CD1c-positive myeloid dendritic cell (primary cell): ENCODE data around the gene MTREX.
A peak's percentile ranks its signal among the peaks of the same experiment; 100 is the strongest.

Experiments used
- DNase-seq: peaks from one replicate; pipeline ENCODE4 v3.0.0-alpha.2; 2016; ENCODE audit errors: extremely low spot score

Gene MTREX

DNA sequence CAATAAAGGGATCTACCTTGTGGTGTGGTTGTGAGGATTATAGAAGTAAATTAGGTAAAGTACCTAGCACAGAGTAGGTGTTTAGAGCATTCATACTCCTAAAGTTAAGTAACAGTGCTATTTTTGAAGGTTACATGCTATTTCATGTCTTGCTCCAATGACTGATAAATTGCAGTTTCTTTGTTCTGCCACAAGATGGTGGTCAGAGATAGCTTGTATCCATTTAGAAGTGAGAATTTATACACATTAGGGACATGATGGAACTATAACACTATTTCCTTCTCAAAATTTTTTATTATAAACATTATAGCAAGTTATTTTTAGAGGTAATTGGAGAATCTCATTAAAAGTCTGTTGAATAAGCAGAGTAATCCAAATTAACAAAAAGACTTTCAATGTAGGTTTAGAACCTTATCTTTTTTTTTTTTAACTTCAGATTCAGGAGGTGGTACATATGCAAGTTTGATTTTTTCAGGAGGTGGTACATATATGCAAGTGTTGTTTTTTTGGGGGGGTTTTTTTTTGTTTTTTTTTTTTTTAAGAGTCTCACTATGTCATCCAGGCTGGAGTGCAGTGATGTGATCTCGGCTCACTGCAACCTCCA lies 17.1 kb downstream of the MTREX start:
- peak; percentile 35 for DNase-seq

DNA sequence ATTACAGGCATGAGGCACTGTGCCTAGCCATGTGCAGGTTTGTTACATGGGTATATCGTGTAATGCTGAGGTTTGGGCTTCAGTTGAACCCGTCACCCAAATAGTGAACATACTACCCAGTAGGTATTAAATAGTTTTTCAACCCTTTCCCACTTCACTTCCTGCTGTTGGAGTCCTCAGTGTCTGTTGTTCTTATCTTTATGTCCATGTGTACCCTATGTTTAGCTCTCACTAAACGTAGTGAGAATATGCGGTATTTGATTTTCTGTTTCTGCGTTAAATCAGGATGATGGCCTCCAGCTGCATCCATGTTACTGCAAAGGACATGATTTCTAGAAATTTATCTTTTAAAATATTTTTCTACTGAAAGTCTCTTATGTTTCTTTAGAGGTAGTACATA lies 17.8 kb downstream of the MTREX start:
- no peak for DNase-seq

DNA sequence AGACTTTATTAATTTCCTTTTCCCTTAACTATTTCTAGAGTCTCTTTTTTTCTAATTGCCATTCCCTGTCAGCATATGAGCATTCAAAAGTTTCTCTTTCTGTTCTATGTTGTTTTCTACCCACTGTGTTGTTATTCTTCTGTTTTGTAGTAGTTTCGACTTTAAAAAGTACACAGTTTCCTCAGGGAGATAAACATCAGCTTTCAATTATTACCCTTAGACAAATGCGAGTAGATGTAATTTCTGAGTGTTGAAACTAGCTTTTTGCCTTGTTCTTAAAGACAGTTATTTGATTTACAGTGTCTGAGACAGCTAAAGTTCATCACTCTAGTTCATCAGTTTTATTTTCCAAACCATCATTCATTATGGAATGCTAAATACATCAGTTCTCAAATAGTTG lies 19.5 kb downstream of the MTREX start:
- no peak for DNase-seq

DNA sequence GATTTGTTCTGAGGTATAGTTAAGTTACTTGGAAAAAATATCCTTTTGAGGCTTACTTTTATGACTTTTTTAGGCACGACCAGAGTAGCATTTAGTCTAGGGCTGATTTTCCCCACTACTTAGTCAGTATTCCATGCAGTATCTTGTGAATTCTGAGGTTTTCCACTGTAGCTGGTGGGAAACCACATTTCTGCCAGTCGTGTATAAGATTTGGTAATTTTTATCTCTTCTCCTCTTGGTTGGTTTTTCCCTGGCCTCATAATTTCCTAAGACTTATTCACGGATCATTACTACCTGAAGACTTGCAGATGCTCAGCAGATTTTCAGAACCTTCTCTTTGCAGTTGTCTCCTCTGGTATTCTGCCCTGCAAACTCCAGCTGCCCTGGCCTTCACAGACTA lies 23.5 kb downstream of the MTREX start:
- no peak for DNase-seq

DNA sequence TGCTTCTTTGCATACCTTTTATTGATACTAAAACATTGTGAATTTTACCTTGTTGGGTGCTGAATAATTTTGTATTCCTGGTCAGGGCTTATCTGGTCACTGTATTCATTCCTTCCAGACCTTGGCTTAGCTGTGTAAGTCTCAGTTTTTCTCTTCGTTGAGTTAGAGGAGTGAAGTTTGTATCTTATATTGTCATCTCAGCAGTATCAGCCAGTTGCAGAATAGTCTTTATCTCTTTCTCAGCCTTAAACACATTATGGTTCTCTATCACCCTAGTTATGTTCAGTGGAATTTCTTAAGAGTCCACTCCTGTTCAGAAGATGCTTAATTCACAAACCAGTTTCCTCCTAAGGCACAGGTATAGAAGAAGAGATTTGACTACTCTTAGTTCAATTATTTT lies 25.2 kb downstream of the MTREX start:
- DNase-seq: no peak

DNA sequence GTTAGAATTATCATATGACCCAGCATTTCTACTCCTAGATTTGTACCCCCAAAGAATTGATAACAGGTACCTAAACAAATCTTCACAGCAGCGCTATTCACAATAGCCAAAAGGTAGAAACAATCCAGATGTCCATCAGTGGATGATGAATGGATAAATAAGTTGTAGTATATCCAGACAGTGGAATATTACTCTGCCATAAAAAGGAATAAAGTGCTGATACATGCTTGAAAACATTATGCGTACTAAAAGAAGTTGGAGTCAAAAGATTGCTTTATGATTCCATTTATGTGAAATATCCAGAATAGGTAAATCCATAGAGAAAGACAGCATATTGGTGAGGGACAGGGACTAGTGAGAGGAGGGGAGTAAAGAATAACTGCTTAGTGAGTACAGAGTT lies 26.0 kb downstream of the MTREX start:
- no peak for DNase-seq

DNA sequence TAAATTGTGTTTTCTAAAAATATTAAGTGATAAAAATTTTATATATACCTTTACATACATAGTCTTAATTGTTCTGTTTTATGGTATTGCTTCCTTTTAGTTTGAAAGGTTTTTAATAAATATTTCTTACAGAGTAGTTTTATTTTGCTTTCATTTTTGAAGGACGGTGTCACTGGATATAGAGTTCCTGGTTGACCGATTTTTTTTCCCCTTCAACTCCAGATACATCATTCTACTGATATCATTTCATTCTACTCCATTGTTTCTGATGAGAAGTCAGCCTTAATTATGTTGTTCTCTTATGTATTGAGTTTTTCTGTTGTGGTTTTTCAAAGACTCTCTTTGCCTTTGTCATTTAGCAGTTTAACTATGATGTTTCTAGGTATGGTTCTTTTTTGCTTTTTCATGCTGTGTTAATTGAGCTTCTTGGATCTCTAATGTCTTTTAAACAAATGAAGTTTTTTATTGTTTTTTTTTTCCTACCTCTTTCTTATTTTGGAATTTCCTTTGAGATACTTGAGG lies 30.4 kb downstream of the MTREX start:
- DNase-seq: no peak

DNA sequence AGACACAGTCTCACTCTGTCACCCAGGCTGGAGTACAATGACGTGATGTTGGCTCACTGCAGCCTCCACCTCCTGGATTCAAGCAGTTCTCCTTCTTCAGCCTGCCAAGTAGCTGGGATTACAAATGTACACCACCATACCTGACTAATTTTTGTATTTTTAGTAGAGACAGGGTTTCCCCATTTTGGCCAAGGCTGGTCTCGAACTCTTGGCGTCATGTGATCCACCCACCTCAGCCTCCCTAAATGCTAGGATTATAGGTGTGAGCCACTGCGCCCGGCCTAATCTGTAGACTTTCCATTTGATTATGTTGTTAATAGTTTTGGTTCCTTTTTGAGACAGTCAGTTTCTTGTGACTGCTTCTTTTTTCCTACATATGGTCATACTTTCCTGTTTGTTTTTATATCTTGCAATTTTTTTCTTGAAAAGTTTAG lies 31.0 kb downstream of the MTREX start:
- DNase-seq: peak; percentile 59

DNA sequence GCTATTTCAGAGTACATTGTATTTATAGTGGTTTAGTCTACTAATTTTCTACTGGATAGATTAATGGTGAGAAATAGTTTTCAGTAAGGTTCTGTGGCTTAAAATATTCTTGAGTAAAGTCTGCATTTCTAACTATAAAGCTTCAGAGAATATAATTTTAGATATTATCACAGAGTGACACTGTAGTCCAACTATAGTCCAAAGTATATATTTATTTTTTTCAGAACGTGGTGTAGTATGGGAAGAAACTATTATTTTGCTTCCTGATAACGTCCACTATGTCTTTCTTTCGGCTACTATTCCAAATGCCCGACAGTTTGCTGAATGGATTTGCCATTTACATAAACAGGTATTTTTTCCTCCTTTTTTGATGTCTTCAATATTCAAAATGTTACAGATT lies 35.3 kb downstream of the MTREX start:
- DNase-seq: no peak

DNA sequence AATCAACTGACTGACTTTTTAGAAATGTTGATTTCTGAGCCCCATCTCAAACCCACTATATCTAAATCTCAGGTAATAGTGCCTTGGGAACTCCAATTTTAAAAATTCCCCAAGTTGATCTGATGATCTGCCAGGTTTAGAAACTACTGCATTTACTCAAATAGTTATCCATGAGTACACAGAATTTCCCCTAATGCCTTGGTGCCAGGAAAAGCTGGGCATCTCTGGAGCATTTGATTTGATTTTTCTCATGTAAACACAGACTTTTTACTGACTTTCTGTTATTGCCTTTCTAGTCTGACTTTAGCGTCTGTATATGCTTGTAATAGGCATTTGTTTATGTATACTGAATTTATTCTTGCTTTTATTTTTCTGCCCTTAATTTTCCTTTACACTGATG lies 35.8 kb downstream of the MTREX start:
- no peak for DNase-seq

DNA sequence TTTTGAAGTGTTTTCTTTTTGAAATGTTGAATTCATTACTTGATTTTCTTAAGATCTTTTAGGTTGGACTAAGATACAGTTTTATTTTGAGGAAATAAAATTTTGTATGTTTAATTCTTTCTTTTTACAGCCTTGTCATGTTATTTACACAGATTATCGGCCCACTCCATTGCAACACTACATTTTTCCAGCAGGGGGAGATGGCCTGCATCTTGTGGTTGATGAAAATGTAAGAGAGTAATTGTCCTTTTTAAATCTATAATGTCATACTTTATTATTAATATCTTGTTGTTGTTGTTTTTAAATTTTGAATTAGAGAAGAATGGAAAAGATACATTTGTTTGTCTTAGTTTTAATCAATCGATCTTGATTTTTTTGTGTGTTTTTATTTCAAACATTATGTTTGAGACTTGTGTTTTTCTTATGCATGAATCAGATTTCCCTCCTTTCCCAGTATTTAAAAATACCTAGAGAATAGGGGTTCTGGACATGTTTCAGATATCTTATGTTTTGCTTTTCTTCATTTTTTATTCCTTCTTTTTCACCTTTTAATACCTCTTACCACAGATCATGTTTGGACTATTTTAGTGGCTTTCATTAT lies 36.7 kb downstream of the MTREX start:
- peak; percentile 60 for DNase-seq

DNA sequence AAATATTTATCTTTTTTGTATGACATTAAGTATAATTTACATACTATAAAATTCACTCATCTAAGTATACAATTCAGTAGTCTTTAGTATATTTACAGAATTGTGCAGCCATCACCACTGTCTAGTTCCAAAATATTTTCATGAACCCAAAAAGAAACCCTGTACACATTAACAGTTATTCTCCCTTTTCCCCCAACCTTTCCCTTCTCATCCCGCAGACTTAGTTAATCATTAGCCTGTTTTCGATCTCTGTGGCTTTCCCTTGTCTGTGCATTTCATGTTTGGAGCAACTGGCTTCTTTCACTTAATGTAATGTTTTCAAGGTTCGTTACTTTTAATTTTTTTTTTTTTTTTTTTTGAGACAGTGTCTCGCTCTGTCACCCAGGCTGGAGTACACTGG lies 37.5 kb downstream of the MTREX start:
- no peak for DNase-seq

DNA sequence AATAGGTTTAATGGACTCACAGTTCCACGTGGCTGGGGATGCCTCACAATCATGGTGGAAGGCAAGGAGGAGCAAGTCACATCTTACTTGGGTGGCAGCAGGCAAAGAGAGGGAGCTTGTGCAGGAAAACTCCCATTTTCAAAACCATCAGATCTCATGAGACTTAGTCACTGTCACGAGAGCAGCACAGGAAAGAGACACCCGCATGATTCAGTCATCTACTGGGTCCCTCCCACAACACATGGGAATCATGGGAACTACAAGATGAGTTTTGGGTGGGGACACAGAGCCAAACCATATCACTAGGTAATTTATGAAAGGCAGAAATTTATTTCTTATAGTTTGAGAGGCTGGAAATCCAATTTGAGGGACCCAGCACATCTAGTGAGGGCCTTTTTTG lies 40.0 kb downstream of the MTREX start:
- no peak for DNase-seq

DNA sequence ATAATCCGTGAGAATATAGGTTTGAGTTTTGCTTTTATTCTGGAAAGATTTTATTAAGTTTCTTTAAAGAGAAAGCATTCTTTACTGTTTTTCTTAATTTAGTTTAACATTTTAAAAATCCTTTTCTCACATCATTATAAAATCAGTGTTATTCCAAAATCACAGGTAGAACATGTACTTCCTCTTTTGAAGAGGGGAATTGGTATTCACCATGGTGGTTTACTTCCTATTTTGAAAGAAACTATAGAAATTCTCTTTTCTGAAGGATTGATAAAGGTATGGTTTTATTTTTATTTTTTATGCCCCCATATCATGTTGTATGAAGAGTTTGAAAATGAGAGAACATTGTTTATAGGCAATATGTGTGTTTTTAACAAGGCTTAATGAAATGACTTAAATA lies 43.0 kb downstream of the MTREX start:
- no peak for DNase-seq

DNA sequence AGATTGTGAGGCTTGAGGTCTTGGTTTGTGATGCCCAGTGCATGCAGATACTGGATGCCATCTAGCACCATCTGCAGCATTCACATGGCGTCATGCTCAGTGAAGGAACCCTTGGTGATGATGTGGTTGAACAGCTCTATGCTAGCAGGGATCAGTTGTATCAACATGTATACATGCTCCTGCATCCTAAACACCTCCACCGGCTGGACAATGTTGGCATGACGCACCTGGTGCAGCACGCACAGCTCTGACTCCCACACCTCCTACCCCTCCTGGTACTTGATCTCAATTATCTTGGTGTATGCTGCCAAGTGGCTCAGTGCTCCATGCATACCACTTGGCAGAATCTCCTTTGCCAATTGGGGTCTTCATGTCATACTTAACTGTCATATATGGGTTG lies 49.1 kb downstream of the MTREX start:
- no peak for DNase-seq

DNA sequence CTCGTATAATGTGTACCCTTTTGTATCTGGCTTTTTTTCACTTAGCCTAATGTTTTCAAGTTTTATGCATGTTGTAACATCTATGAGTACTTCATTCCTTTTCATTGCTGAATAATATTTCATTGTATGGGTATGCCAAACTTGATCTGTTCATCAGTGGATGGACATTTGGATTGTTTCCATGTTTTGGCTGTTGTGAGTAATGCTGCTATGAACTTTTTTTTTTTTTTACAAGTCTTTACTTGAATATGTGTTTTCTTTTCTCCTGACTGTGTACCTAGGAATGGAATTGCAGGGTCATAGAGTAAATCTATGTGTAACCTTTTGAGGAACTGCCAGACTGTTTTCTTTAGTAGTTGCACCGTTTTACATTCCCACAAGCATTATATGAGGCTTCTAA lies 52.4 kb downstream of the MTREX start:
- no peak for DNase-seq

DNA sequence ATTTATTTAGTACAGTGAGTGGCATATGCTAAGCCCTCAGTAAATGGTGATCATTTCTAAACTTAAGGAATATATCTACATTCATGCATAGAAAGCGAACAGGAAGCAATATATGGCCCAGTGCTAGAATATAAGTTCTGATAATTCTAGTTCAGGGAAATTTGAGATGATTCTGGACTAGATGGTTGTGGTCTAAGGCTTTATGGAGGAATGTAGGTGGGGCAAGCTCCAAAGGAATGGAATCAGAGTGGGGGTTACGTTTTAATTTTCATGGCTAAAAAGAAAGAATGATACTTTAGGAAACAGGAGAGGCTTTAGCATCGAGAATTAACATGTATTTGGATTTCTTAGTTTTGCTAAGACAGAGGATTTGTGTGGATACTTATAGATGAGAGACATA lies 56.1 kb downstream of the MTREX start:
- DNase-seq: no peak

DNA sequence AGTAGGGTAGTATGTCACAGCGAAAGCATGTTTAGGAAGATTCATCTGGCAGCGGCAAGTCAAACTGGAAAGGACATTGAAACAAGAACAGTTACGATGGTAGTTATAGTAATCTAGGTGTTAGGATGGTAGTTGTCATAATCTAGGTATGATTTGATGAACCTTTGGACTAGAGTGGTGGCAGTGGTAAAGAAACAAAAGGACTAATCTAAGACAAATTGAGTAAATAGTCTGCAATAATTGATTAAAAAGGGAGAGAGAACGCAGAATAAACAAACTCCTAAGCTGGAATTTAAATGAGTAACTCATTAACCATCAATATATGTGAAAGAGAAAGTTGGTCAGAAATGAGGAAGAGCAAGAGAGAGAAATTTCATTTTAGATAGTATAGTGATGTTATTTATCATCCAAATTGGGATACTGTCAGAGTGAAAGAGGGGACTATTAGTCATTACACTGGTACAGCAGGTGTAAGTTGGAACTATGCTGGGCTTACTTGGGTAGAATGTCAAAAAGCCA lies 56.8 kb downstream of the MTREX start:
- DNase-seq: no peak

DNA sequence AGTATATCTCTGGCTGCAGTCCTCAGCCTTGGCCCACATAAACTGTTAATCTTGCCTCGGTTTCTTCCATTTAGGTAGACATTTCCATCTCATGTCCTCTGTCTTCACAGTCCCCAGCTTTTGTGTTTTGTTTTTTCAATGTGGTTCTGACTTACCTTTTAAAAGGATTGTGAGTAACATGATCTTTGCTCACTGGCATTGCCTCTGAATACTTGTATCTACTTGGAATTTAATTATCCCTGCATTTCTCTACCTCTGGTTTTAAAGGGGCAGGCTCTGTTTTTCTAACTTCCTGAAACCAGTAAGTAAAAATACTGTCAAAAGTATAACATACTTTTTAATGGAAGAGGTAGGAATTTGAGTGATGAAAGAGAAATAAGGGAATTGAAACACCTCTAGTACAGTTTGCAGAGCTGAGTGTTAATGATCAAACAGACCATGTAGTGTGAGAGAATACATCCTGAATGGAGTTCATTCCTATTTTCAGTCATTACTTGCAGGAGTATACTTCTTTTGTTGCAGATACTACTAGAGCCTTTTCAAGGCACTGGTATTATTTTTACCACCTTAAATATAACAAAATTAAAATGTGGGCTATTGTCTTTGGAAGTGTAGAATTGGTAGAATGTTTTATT lies 62.6 kb downstream of the MTREX start:
- no peak for DNase-seq

DNA sequence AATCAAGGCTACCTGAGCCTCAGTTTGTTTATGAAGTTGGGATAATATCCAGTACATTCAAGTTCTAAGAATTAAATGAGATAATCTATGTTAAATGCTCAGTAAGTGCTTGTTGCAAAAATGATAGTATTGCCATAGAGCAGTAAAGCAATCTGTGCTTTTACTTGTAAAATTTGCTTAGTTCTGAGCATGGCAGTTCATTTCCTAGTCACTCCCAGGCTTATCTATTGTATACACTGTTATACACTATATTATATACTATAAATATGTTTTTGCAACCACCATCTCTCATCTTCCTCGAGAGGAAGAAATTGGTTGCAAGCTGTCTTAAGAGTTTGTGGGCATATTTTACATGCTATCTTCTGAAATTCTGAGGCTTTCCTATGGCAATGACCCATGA lies 63.4 kb downstream of the MTREX start:
- DNase-seq: no peak

DNA sequence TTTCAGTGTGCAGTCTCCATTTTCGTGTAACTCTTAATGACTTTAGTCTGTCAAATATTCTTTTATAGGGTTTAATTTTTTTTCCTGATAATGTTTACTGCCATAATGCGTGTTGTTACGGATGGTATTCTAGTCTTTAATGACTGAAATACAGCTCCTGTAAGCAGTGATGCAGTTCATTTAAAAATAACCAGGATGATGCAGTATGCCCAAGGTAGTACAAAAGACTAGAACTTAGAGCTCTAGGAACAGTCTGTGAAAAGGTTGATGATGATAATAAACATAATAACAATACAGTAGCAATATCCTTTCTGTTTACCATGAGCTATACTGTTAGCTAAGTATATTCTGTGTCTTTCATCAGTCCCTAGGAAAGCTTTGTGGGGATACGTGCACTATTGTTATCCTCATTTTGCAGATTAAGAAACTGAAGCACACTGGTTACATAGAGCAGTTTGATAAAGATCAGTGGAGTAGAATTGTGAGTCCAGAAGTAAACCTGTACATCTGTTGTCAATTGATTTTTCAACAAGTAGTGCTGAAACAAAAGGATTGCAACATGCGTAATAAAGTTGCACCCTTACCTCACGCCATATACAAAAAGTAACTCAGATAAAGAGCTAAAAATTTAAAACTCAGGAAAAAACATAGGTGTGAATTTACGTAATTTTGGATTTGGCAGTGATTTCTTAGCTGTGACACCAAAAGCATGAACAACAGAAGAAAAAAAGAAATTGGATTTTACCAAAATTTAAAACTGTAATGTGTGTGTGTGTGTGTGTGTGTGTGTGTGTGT lies 64.5 kb downstream of the MTREX start:
- DNase-seq: no peak

DNA sequence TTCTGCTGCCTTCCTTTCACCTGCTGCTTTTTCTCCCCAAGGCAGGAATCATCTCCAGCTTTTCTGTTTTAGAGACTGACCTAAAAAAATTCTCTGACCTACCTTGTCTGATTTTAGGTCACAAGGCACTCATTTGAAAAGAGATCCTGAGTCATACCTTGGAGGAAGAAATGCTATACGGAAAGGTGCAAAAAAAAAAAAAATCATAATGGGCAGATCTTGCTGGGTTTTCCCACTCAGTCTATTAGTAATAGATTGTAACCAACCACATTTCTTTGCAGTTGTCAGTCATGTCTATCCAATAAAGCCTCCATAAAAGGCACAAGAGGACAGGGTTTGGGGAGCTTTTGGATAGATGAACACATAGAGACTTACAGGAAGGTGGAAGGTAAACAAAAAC lies 70.0 kb downstream of the MTREX start:
- no peak for DNase-seq
